Activated CD4-positive, alpha-beta T cell treated with anti-CD3 and anti-CD28 coated beads for 4 hours (primary cell): ENCODE data around the gene ELF1.
"Not testable (repeated sequence)": the region's sequence is repeated elsewhere in the genome, so short reads cannot be mapped to it uniquely, and the experiment has no call there.

Source experiments
- DNase-seq, 2 donors: peaks; one replicate each; pipeline ENCODE4 v3.0.0-alpha.2; 2020

Gene ELF1

GRCh38 chr13:41019011-41019487 is at the start of gene ELF1:
Gene ELF1 (minus strand): TSS chr13:41019316. CDS start chr13:40982054, 37,262 bp downstream.
- peak; percentile 54 to 61 for DNase-seq

GRCh38 chr13:41065078-41065477 is 46.0 kb upstream of the ELF1 start:
- DNase-seq, result no peak

GRCh38 chr13:41064493-41064892 is 45.4 kb upstream of the ELF1 start:
- no peak for DNase-seq

- DNase-seq, result no peak
Observed at GRCh38 chr13:41061914-41062837, 43.1 kb upstream of the ELF1 start.

- DNase-seq, result peak; percentile 86 to 91
Observed at GRCh38 chr13:41061075-41061913, 42.2 kb upstream of the ELF1 start, which contains the start of gene WBP4. Gene WBP4 (plus strand): TSS chr13:41061509. CDS start chr13:41061674, 165 bp downstream.

GRCh38 chr13:41060724-41061074 is 41.6 kb upstream of the ELF1 start:
- DNase-seq, result peak; percentile 93 to 95

- DNase-seq, result peak; percentile 68 to 82
Observed at GRCh38 chr13:41060082-41060723, 41.1 kb upstream of the ELF1 start.

- no peak for DNase-seq
Observed at GRCh38 chr13:41059456-41060081, 40.5 kb upstream of the ELF1 start.

GRCh38 chr13:41058295-41059070 is 39.4 kb upstream of the ELF1 start:
- no peak for DNase-seq

GRCh38 chr13:41056826-41057711 is 38.0 kb upstream of the ELF1 start:
- DNase-seq, result no peak

- no peak for DNase-seq
Observed at GRCh38 chr13:41056194-41056593, 37.1 kb upstream of the ELF1 start.

- no peak for DNase-seq
Observed at GRCh38 chr13:41054919-41055619, 36.0 kb upstream of the ELF1 start.

- DNase-seq, result peak; percentile 45 to 54
Observed at GRCh38 chr13:41054212-41054877, 35.2 kb upstream of the ELF1 start.

GRCh38 chr13:41053384-41053826 is 34.3 kb upstream of the ELF1 start:
- no peak for DNase-seq

- no peak for DNase-seq
Observed at GRCh38 chr13:41052441-41052840, 33.3 kb upstream of the ELF1 start.

- DNase-seq, result no peak
Observed at GRCh38 chr13:41049480-41050440, 30.6 kb upstream of the ELF1 start.

GRCh38 chr13:41048640-41049039 is 29.5 kb upstream of the ELF1 start:
- DNase-seq, result no peak

- DNase-seq, result not testable (repeated sequence)
Observed at GRCh38 chr13:41042419-41042818, 23.3 kb upstream of the ELF1 start.
